Fibroblast of gingiva (primary cell): ENCODE data around the gene ASIC5.
A peak's percentile ranks its signal among the peaks of the same experiment; 100 is the strongest.
"Not testable (repeated sequence)": the region's sequence is repeated elsewhere in the genome, so short reads cannot be mapped to it uniquely, and the experiment has no call there.

Experiments used
- DNase-seq: peaks from one replicate; pipeline ENCODE4 v3.0.0-alpha.2; 2011; ENCODE audit warnings: low read depth

The ASIC5 gene

GRCh38 chr4:155800685-155801343 is 65.3 kb downstream of the ASIC5 start:
- DNase-seq = peak; percentile 46

GRCh38 chr4:155799794-155800123 is 66.3 kb downstream of the ASIC5 start:
- no peak for DNase-seq

- no peak for DNase-seq
Observed at GRCh38 chr4:155799116-155799793, 66.8 kb downstream of the ASIC5 start.

GRCh38 chr4:155797581-155797980 is 68.5 kb downstream of the ASIC5 start:
- DNase-seq = not testable (repeated sequence)

- DNase-seq = peak; percentile 7
Observed at GRCh38 chr4:155795991-155796390, 70.1 kb downstream of the ASIC5 start.

GRCh38 chr4:155794589-155795236 is 71.4 kb downstream of the ASIC5 start:
- DNase-seq = no peak

- DNase-seq = no peak
Observed at GRCh38 chr4:155789982-155790381, 76.1 kb downstream of the ASIC5 start.

GRCh38 chr4:155789391-155789790 is 76.7 kb downstream of the ASIC5 start:
- no peak for DNase-seq

GRCh38 chr4:155787113-155787710 is 78.9 kb downstream of the ASIC5 start:
- DNase-seq = peak; percentile 54

GRCh38 chr4:155785828-155786227 is 80.2 kb downstream of the ASIC5 start:
- no peak for DNase-seq

GRCh38 chr4:155784637-155785036 is 81.4 kb downstream of the ASIC5 start:
- no peak for DNase-seq

- no peak for DNase-seq
Observed at GRCh38 chr4:155781249-155781831, 84.7 kb downstream of the ASIC5 start.

- DNase-seq = no peak
Observed at GRCh38 chr4:155780775-155781174, 85.3 kb downstream of the ASIC5 start.
